HepG2 (cell line): ENCODE data around the gene PLEKHG2. TPM values are rescaled to one million over a fixed set of nuclear protein-coding genes. Genes with fewer than 3 reads are reported as not detected.

Experiments
- ATAC-seq: fragments of 200-7000 bp; cut with Tn5 transposase; 3 replicates; pipeline ENCODE4 v1.9.1; 2020; ENCODE audit warnings: mild to moderate bottlenecking, moderate library complexity
- BruUV-seq: library from RNA; stranded (reverse); fragments of 400-500 nt; replicated peaks from 2 replicates; lab custom pipeline; 2021; lab: Mats Ljungman, UMichigan
- CTCF ChIA-PET: fragments of 300-600 bp; formaldehyde crosslinking; extraction: SDS; loops from one replicate; lab custom pipeline; 2021; ENCODE audit warnings: low total read pairs, inconsistent platforms, low intra/inter-chr PET ratio; lab: Yijun Ruan, JAX
- POLR2A ChIA-PET: fragments of 350-600 bp; sonication (Branson Sonifier 250); formaldehyde crosslinking; loops from one replicate; lab custom pipeline; 2020; ENCODE audit warnings: antibody characterized with exemption, inconsistent platforms; lab: Yijun Ruan, JAX
- DNase-seq: peaks from one replicate; pipeline ENCODE4 v3.0.0-alpha.2; 2015; ENCODE audit warnings: low spot score
- FAIRE-seq: peaks from 3 replicates; lab custom pipeline; 2011; peaks lifted over from hg19 to GRCh38; lab: Jason Lieb, UNC
- H2AFZ ChIP-seq: one replicate; pipeline ENCODE4 v1.6.1; 2011; ENCODE audit warnings: low read length, inconsistent platforms
- H3K27ac ChIP-seq: fragments of 300-600 bp; 3 replicates; pipeline ENCODE4 v1.8.0; 2011; ENCODE audit warnings: mixed run types, mild to moderate bottlenecking, mixed read lengths, low read length, inconsistent platforms; ENCODE audit not compliant: insufficient read depth; ENCODE audit errors: extremely low read length
- H3K27me3 ChIP-seq, 2 experiments: fragments of 200-600 bp in 1 of 2; 2 replicates in 1 of 2; 3 replicates in 1 of 2; pipeline versions ENCODE4 v1.6.0 to v1.8.0; 2011; ENCODE audit warnings: low read length in 2 of 2, mild to moderate bottlenecking in 2 of 2, moderate library complexity in 2 of 2, inconsistent platforms in 1 of 2; ENCODE audit not compliant: insufficient read depth in 2 of 2, control insufficient read depth in 1 of 2
- H3K36me3 ChIP-seq, 2 experiments: fragments of 200-600 bp in 1 of 2; replicated peaks in 1 of 2; 2 replicates in 1 of 2; 3 replicates in 1 of 2; pipeline versions ENCODE4 v1.5.1 to v1.8.0; 2011; ENCODE audit warnings: low read length in 2 of 2, inconsistent platforms in 1 of 2; ENCODE audit not compliant: insufficient read depth in 2 of 2, control insufficient read depth in 1 of 2
- H3K4me1 ChIP-seq: 2 replicates; pipeline ENCODE4 v1.5.1; 2012; ENCODE audit warnings: low read length, inconsistent platforms; ENCODE audit not compliant: insufficient read depth
- H3K4me2 ChIP-seq: 2 replicates; pipeline ENCODE4 v1.6.0; 2011; ENCODE audit warnings: low read depth, low read length, inconsistent platforms
- H3K4me3 ChIP-seq, 3 experiments: fragments of 200-600 bp in 1 of 3; sonication (generic), shearing (Covaris generic) in 1 of 3; replicated peaks in 1 of 3; 2 replicates each; pipeline ENCODE4 v1.5.1; 2011 to 2016; ENCODE audit warnings: low read length in 3 of 3, inconsistent platforms in 2 of 3, low read depth in 2 of 3, mild to moderate bottlenecking in 2 of 3, control low read depth in 1 of 3, mixed read lengths in 1 of 3; ENCODE audit not compliant: insufficient read depth in 1 of 3
- H3K79me2 ChIP-seq: one replicate; pipeline ENCODE4 v1.6.1; 2011; ENCODE audit warnings: low read length, inconsistent platforms; ENCODE audit not compliant: insufficient read depth
- H3K9ac ChIP-seq: 2 replicates; pipeline ENCODE4 v1.6.0; 2011; ENCODE audit warnings: mild to moderate bottlenecking, low read depth, low read length, inconsistent platforms; ENCODE audit not compliant: insufficient read depth
- H3K9me3 ChIP-seq: 2 replicates; pipeline ENCODE4 v1.5.1; 2012; ENCODE audit warnings: mild to moderate bottlenecking, low read length
- H4K20me1 ChIP-seq: 2 replicates; pipeline ENCODE4 v1.6.0; 2011; ENCODE audit warnings: inconsistent platforms, mild to moderate bottlenecking, low read length, moderate library complexity; ENCODE audit not compliant: insufficient read depth
- KAT8 ChIP-seq: IDR thresholded peaks from 2 replicates; pipeline ENCODE4 v1.6.1; 2016; ENCODE audit warnings: missing genetic modification reagents, missing compliant biosample characterization
- NFE2L1 ChIP-seq: sonication (generic); formaldehyde crosslinking; IDR thresholded peaks from 2 replicates; pipeline ENCODE4 v1.4.0; 2020; ENCODE audit warnings: missing genetic modification reagents, mild to moderate bottlenecking, borderline replicate concordance
- NFE2L2 ChIP-seq: fragments of 150-350 bp; IDR thresholded peaks from 2 replicates; pipeline ENCODE4 v1.6.1; 2014; ENCODE audit warnings: low read length
- SKI ChIP-seq: fragments of 450-650 bp; IDR thresholded peaks from one replicate; pipeline ENCODE4 v1.6.1; 2018; ENCODE audit warnings: mild to moderate bottlenecking; ENCODE audit not compliant: partially characterized antibody
- SMC3 ChIP-seq: IDR thresholded peaks from 2 replicates; pipeline ENCODE4 v1.6.1; 2011; ENCODE audit warnings: low read length, improper control_type of control experiment
- STAG1 ChIP-seq: sonication (generic); formaldehyde crosslinking; IDR thresholded peaks from 2 replicates; pipeline ENCODE4 v1.4.0; 2020; ENCODE audit warnings: missing genetic modification reagents
- ZFP90 ChIP-seq: sonication (generic); formaldehyde crosslinking; IDR thresholded peaks from 2 replicates; pipeline ENCODE4 v1.8.0; 2022; ENCODE audit warnings: missing genetic modification reagents, mild to moderate bottlenecking, inconsistent platforms, borderline replicate concordance
- ZNF260 ChIP-seq: sonication (generic); formaldehyde crosslinking; IDR thresholded peaks from 2 replicates; pipeline ENCODE4 v1.4.0; 2020; ENCODE audit warnings: missing genetic modification reagents, low read depth, mild to moderate bottlenecking, borderline replicate concordance
- WGBS: methylation state at CpG from one replicate; pipeline ENCODE4 v1.1.6; 2017; ENCODE audit warnings: low lambda C conversion rate; 5-methylcytosine and 5-hydroxymethylcytosine counted together
- in situ Hi-C: cut with HindIII; loops from 2 replicates; pipeline ENCODE4 v1.10.0; 2017; ENCODE audit warnings: low pct_unique_long_range_greater_than_20kb; ENCODE audit not compliant: extremely low pct_ligation_motif_present
- intact Hi-C: fragments of 100-400 bp; cut with micrococcal nuclease; formaldehyde crosslinking; loops from one replicate; pipeline ENCODE4 v1.10.0; 2022; ENCODE audit not compliant: unreplicated experiment
- polyA plus RNA-seq, 8 experiments: library from polyadenylated mRNA; depleted of rRNA in 3 of 8; stranded (reverse) in 7 of 8; unstranded in 1 of 8; fragments of >200 nt; fragmentation: Illumina TruSeq in 4 of 8; extraction: Trizol in 4 of 8; gene quantifications; 2 replicates each; pipeline versions ENCODE4 v1.2.1 to v1.2.3, GENCODE V29; 2011 to 2016; ENCODE audit warnings: low read depth in 4 of 8, missing spikeins in 1 of 8, mixed read lengths in 1 of 8; ENCODE audit not compliant: insufficient read depth in 1 of 8
- total RNA-seq, 5 experiments: library from RNA; depleted of rRNA; stranded (reverse); fragments of >200 nt; fragmentation: Illumina TruSeq; extraction: Trizol; gene quantifications; 2 replicates each; pipeline ENCODE4 v1.2.3, GENCODE V29; 2016; ENCODE audit warnings: low read depth in 1 of 5
- TF ChIP-seq, protein P1 (sequence below): sonication (generic); formaldehyde crosslinking; IDR thresholded peaks from 2 replicates; pipeline ENCODE4 v1.5.0; 2020; ENCODE audit warnings: mild to moderate bottlenecking, missing genetic modification reagents, moderate library complexity
- TF ChIP-seq, protein P2 (sequence below): sonication (generic); formaldehyde crosslinking; IDR thresholded peaks from 2 replicates; pipeline ENCODE4 v1.5.0; 2020; ENCODE audit warnings: missing genetic modification reagents, mild to moderate bottlenecking, borderline replicate concordance
- TF ChIP-seq, protein P3 (sequence below): sonication (generic); formaldehyde crosslinking; IDR thresholded peaks from 2 replicates; pipeline ENCODE4 v1.4.0; 2020; ENCODE audit warnings: missing genetic modification reagents

PLEKHG2 gene
- total and polyA plus RNA-seq, 2 of the 13 experiments (the other 11 are each of a cell fraction or from before 2014, with no cell fraction given): 3.6 to 6.8 TPM

DNA sequence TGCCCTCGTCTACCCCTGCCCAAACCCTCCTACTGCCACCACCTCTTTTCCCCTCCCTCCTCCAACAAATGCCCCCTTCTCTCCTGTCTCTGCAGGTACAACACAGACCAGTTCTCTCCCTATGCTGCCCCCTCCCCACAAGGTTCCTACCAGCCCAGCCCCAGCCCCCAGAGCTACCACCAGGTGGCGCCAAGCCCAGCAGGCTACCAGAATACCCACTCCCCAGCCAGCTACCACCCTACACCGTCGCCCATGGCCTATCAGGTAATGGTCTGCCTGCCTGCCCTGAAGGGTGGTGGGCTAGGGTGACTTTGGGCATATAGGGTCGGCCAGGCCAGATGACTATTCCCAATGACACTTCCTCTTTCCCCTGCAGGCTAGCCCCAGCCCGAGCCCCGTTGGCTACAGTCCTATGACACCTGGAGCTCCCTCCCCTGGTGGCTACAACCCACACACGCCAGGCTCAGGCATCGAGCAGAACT is 61.7 kb downstream of the PLEKHG2 start:
- H4K20me1 ChIP-seq: no peaks in the 10 kb centered on the region
- ATAC-seq: peak; percentile 87
- no peak overlapping the region for H3K4me3 ChIP-seq
- peaks cover 34 to 68% of the 10 kb centered on the region in 2 experiments for H3K36me3 ChIP-seq
- in situ Hi-C loops (no loop called here), intact Hi-C loops (loop anchor here (1.0 kb wide), 1 partner anchor 58 kb away; the partner anchor contains the start of gene EID2B)
- H3K27ac ChIP-seq: no peak overlapping the region
- POLR2A ChIA-PET: interaction anchor here (0.9 to 1.2 kb wide), 2 partner anchors 38 to 62 kb away, joined by 3 read pairs; partner anchors contain the start of genes PLEKHG2 and RPS16
- H3K9me3 ChIP-seq: no peaks in the 10 kb centered on the region
- H3K27me3 ChIP-seq: no peaks in the 10 kb centered on the region; a peak in 1 of 5 replicates
- no peak overlapping the region for H2AFZ ChIP-seq
- FAIRE-seq: no peak
- 81% methylated on average over 6 of the region's 9 CpGs for WGBS
- no peak overlapping the region for H3K9ac ChIP-seq
- no peak overlapping the region for H3K4me2 ChIP-seq
- no TSS peak for BruUV-seq
- no peaks in the 10 kb centered on the region for H3K4me1 ChIP-seq
- CTCF ChIA-PET: interaction anchor here (0.8 to 2.9 kb wide), 3 partner anchors 29 to 66 kb away, joined by 3 to 20 read pairs (median 3); partner anchors contain the start of genes EID2 and EID2B
- DNase-seq: peak; percentile 30
- no peaks in the 10 kb centered on the region for H3K79me2 ChIP-seq
- TF ChIP-seq ZFP90 (CRISPR knock-in tag) (0 out of 2 replicates have a peak, but pooled peaks have one; percentile 48), ZNF260 (CRISPR knock-in tag) (no peak), SMC3 (peak; percentile 20; the same call in 1 of the 2 replicates), NFE2L2 (no peak), NFE2L1 (0 out of 2 replicates have a peak, but pooled peaks have one; percentile 42), SKI (no peak), STAG1 (peak; percentile 38), KAT8 (CRISPR knock-in tag) (no peak)
- TF ChIP-seq, protein P1, sequence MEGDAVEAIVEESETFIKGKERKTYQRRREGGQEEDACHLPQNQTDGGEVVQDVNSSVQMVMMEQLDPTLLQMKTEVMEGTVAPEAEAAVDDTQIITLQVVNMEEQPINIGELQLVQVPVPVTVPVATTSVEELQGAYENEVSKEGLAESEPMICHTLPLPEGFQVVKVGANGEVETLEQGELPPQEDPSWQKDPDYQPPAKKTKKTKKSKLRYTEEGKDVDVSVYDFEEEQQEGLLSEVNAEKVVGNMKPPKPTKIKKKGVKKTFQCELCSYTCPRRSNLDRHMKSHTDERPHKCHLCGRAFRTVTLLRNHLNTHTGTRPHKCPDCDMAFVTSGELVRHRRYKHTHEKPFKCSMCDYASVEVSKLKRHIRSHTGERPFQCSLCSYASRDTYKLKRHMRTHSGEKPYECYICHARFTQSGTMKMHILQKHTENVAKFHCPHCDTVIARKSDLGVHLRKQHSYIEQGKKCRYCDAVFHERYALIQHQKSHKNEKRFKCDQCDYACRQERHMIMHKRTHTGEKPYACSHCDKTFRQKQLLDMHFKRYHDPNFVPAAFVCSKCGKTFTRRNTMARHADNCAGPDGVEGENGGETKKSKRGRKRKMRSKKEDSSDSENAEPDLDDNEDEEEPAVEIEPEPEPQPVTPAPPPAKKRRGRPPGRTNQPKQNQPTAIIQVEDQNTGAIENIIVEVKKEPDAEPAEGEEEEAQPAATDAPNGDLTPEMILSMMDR: peak; percentile 90
- TF ChIP-seq, protein P2, sequence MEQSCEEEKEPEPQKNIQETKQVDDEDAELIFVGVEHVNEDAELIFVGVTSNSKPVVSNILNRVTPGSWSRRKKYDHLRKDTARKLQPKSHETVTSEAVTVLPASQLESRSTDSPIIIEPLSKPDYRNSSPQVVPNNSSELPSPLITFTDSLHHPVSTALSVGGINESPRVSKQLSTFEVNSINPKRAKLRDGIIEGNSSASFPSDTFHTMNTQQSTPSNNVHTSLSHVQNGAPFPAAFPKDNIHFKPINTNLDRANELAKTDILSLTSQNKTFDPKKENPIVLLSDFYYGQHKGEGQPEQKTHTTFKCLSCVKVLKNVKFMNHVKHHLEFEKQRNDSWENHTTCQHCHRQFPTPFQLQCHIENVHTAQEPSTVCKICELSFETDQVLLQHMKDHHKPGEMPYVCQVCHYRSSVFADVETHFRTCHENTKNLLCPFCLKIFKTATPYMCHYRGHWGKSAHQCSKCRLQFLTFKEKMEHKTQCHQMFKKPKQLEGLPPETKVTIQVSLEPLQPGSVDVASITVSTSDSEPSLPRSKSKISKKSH: 0 out of 2 replicates have a peak, but pooled peaks have one; percentile 46
- TF ChIP-seq, protein P3, sequence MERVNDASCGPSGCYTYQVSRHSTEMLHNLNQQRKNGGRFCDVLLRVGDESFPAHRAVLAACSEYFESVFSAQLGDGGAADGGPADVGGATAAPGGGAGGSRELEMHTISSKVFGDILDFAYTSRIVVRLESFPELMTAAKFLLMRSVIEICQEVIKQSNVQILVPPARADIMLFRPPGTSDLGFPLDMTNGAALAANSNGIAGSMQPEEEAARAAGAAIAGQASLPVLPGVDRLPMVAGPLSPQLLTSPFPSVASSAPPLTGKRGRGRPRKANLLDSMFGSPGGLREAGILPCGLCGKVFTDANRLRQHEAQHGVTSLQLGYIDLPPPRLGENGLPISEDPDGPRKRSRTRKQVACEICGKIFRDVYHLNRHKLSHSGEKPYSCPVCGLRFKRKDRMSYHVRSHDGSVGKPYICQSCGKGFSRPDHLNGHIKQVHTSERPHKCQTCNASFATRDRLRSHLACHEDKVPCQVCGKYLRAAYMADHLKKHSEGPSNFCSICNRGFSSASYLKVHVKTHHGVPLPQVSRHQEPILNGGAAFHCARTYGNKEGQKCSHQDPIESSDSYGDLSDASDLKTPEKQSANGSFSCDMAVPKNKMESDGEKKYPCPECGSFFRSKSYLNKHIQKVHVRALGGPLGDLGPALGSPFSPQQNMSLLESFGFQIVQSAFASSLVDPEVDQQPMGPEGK (CRISPR knock-in tag): peak; percentile 54
